HepG2 (cell line): ENCODE results near the gene COA3. TPM values are rescaled to one million over a fixed set of nuclear protein-coding genes. Genes with fewer than 3 reads are reported as not detected.

Experiments used
- CERS6 ChIP-seq: sonication (generic); formaldehyde crosslinking; IDR thresholded peaks from 2 replicates; pipeline ENCODE4 v1.5.0; 2020; ENCODE audit warnings: missing genetic modification reagents
- FOXJ3 ChIP-seq: sonication (generic); formaldehyde crosslinking; IDR thresholded peaks from 2 replicates; pipeline ENCODE4 v1.4.0; 2020; ENCODE audit warnings: missing genetic modification reagents, mild to moderate bottlenecking, borderline replicate concordance
- FOXM1 ChIP-seq: sonication (generic); formaldehyde crosslinking; IDR thresholded peaks from 2 replicates; pipeline ENCODE4 v1.5.0; 2020; ENCODE audit warnings: missing genetic modification reagents
- HIC2 ChIP-seq: sonication (generic); formaldehyde crosslinking; IDR thresholded peaks from 2 replicates; pipeline ENCODE4 v1.9.0; 2022; ENCODE audit warnings: low read depth, missing genetic modification reagents
- KDM3A ChIP-seq: IDR thresholded peaks from 2 replicates; pipeline ENCODE4 v1.6.1; 2018; ENCODE audit warnings: low read depth, missing compliant biosample characterization
- KDM4B ChIP-seq: sonication (generic); formaldehyde crosslinking; IDR thresholded peaks from 2 replicates; pipeline ENCODE4 v1.4.0; 2020; ENCODE audit warnings: missing genetic modification reagents
- KDM6A ChIP-seq: IDR thresholded peaks from 2 replicates; pipeline ENCODE4 v1.6.1; 2016; ENCODE audit warnings: low read depth
- MBD4 ChIP-seq: IDR thresholded peaks from 2 replicates; pipeline ENCODE4 v1.6.1; 2012; ENCODE audit warnings: low read length, inconsistent platforms, borderline replicate concordance
- MEF2D ChIP-seq: sonication (generic); formaldehyde crosslinking; IDR thresholded peaks from 2 replicates; pipeline ENCODE4 v1.5.1; 2020; ENCODE audit warnings: mild to moderate bottlenecking, missing genetic modification reagents
- MIER3 ChIP-seq: IDR thresholded peaks from 2 replicates; pipeline ENCODE4 v1.6.1; 2016; ENCODE audit warnings: missing compliant biosample characterization, borderline replicate concordance
- MXD3 ChIP-seq: IDR thresholded peaks from 2 replicates; pipeline ENCODE4 v1.6.1; 2016; ENCODE audit warnings: mild to moderate bottlenecking, missing biosample characterization, missing genetic modification reagents
- PHF21A ChIP-seq: sonication (generic); formaldehyde crosslinking; IDR thresholded peaks from 2 replicates; pipeline ENCODE4 v1.5.0; 2020; ENCODE audit warnings: mild to moderate bottlenecking, missing genetic modification reagents
- POGK ChIP-seq: sonication (generic); formaldehyde crosslinking; conservative IDR thresholded peaks from 2 replicates; pipeline ENCODE4 v1.8.0; 2022; ENCODE audit warnings: mild to moderate bottlenecking, moderate library complexity, missing genetic modification reagents
- RARG ChIP-seq: sonication (generic); formaldehyde crosslinking; IDR thresholded peaks from 2 replicates; pipeline ENCODE4 v1.4.0; 2020; ENCODE audit warnings: low read depth, mild to moderate bottlenecking, missing genetic modification reagents
- RFXAP ChIP-seq: sonication (generic); formaldehyde crosslinking; IDR thresholded peaks from 2 replicates; pipeline ENCODE4 v1.4.0; 2020; ENCODE audit warnings: missing genetic modification reagents, borderline replicate concordance
- ZBTB7B ChIP-seq: sonication (generic); formaldehyde crosslinking; IDR thresholded peaks from 2 replicates; pipeline ENCODE4 v1.4.0; 2020; ENCODE audit warnings: missing genetic modification reagents
- ZFP37 ChIP-seq: sonication (generic); formaldehyde crosslinking; IDR thresholded peaks from 2 replicates; pipeline ENCODE4 v1.4.0; 2020; ENCODE audit warnings: missing genetic modification reagents, borderline replicate concordance
- ZMYM4 ChIP-seq: sonication (generic); formaldehyde crosslinking; IDR thresholded peaks from 2 replicates; pipeline ENCODE4 v1.8.1; 2023; ENCODE audit warnings: mild to moderate bottlenecking, missing genetic modification reagents
- ZNF414 ChIP-seq: sonication (generic); formaldehyde crosslinking; IDR thresholded peaks from 2 replicates; pipeline ENCODE4 v1.5.0; 2020; ENCODE audit warnings: missing genetic modification reagents
- ZNF672 ChIP-seq: sonication (generic); formaldehyde crosslinking; IDR thresholded peaks from 2 replicates; pipeline ENCODE4 v1.8.1; 2022; ENCODE audit warnings: missing genetic modification reagents
- ZNF782 ChIP-seq: sonication (generic); formaldehyde crosslinking; IDR thresholded peaks from 2 replicates; pipeline ENCODE4 v1.4.0; 2020; ENCODE audit warnings: missing genetic modification reagents, mild to moderate bottlenecking, borderline replicate concordance
- ZNF800 ChIP-seq: sonication (generic); formaldehyde crosslinking; IDR thresholded peaks from 2 replicates; pipeline ENCODE4 v1.4.0; 2020; ENCODE audit warnings: missing genetic modification reagents
- polyA plus RNA-seq, 8 experiments: library from polyadenylated mRNA; depleted of rRNA in 3 of 8; stranded (reverse) in 7 of 8; unstranded in 1 of 8; fragments of >200 nt; fragmentation: Illumina TruSeq in 4 of 8; extraction: Trizol in 4 of 8; gene quantifications; 2 replicates each; pipeline versions ENCODE4 v1.2.1 to v1.2.3, GENCODE V29; 2011 to 2016; ENCODE audit warnings: low read depth in 4 of 8, missing spikeins in 1 of 8, mixed read lengths in 1 of 8; ENCODE audit not compliant: insufficient read depth in 1 of 8
- total RNA-seq, 5 experiments: library from RNA; depleted of rRNA; stranded (reverse); fragments of >200 nt; fragmentation: Illumina TruSeq; extraction: Trizol; gene quantifications; 2 replicates each; pipeline ENCODE4 v1.2.3, GENCODE V29; 2016; ENCODE audit warnings: low read depth in 1 of 5

The COA3 gene
- total and polyA plus RNA-seq, 2 of the 13 experiments (the other 11 are each of a cell fraction or from before 2014, with no cell fraction given) = 133 to 202 TPM

- TF ChIP-seq FOXM1 (CRISPR knock-in tag) (no peak), FOXJ3 (CRISPR knock-in tag) (0 out of 2 replicates have a peak, but pooled peaks have one; percentile 58), ZMYM4 (CRISPR knock-in tag) (peak; percentile 37; the same call in 1 of the 2 replicates), MIER3 (CRISPR knock-in tag) (peak; percentile 18; the same call in 1 of the 2 replicates), ZNF414 (CRISPR knock-in tag) (0 out of 2 replicates have a peak, but pooled peaks have one; percentile 3), ZFP37 (CRISPR knock-in tag) (0 out of 2 replicates have a peak, but pooled peaks have one; percentile 40), ZNF672 (CRISPR knock-in tag) (no peak), RARG (CRISPR knock-in tag) (no peak), KDM6A (peak; percentile 68; the same call in 1 of the 2 replicates), MEF2D (CRISPR knock-in tag) (peak; percentile 57; the same call in 1 of the 2 replicates), MBD4 (0 out of 2 replicates have a peak, but pooled peaks have one; percentile 31), ZNF800 (CRISPR knock-in tag) (0 out of 2 replicates have a peak, but pooled peaks have one; percentile 25), RFXAP (CRISPR knock-in tag) (no peak), PHF21A (peak; percentile 72; the same call in 1 of the 2 replicates), CERS6 (CRISPR knock-in tag) (no peak), ZBTB7B (CRISPR knock-in tag) (peak; percentile 95), KDM3A (CRISPR knock-in tag) (peak; percentile 8; the same call in 1 of the 2 replicates), KDM4B (CRISPR knock-in tag) (0 out of 2 replicates have a peak, but pooled peaks have one; percentile 19), MXD3 (CRISPR knock-in tag) (no peak), HIC2 (CRISPR knock-in tag) (no peak), POGK (CRISPR knock-in tag) (peak; percentile 26; the same call in 1 of the 2 replicates), ZNF782 (no peak)
Measured at GRCh38 chr17:42803074-42803883, 4.8 kb upstream of the COA3 start (continued).
